LNCAP (cell line): ENCODE data around the gene ATP10D.

Experiments used
- CTCF ChIP-seq: fragments of 450-650 bp; IDR thresholded peaks from 2 replicates; pipeline ENCODE4 v1.5.1; 2017; ENCODE audit warnings: mild to moderate bottlenecking

ATP10D gene

GRCh38 chr4:47579235-47579634 lies 94.2 kb downstream of the ATP10D start:
- no peak for TF ChIP-seq CTCF

GRCh38 chr4:47590325-47590724 lies 105.2 kb downstream of the ATP10D start:
- no peak for TF ChIP-seq CTCF

GRCh38 chr4:47597696-47598095 lies 112.6 kb downstream of the ATP10D start:
- no peak for TF ChIP-seq CTCF

- TF ChIP-seq CTCF, result no peak
Observed at GRCh38 chr4:47598320-47598719, 113.2 kb downstream of the ATP10D start.

- no peak for TF ChIP-seq CTCF
Observed at GRCh38 chr4:47598896-47599295, 113.8 kb downstream of the ATP10D start.

- TF ChIP-seq CTCF, result no peak
Observed at GRCh38 chr4:47606482-47606881, 121.4 kb downstream of the ATP10D start.

- no peak for TF ChIP-seq CTCF
Observed at GRCh38 chr4:47612116-47613023, 127.3 kb downstream of the ATP10D start.
